ENCODE results near the gene CDK14. TPM values are rescaled to one million over a fixed set of nuclear protein-coding genes. Genes with fewer than 3 reads are reported as not detected.
A peak's percentile ranks its signal among the peaks of the same experiment; 100 is the strongest.
"Not testable (repeated sequence)": the region's sequence is repeated elsewhere in the genome, so short reads cannot be mapped to it uniquely, and the experiment has no call there.

CDK14 gene
- total and polyA plus RNA-seq, 2 donors (not counting 1 experiment from before 2014, with no cell fraction given) = 23.6 to 41.1 TPM

DNA sequence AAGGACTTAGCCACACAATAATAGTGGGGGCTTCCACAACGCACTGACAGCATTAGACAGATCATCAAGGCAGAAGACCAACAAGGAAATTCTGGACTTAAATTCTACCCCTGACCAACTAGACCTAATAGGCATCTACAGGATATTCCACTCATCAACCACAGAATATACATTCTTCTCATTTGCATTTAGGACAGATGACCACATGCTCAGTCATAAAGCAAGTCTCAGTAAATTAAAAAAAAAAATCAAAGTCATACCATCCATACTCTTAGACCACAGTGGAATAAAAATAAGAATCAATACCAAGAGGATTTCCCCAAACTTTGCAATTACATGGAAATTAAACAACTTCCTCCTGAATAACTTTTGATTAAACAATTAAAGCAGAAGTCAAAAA is 155.9 kb downstream of the CDK14 start:
- no peak overlapping the region for H3K4me2 ChIP-seq (ENCODE audit: extremely low read depth, insufficient read depth, low read length)
- no peaks in the 10 kb centered on the region for H3K27me3 ChIP-seq (ENCODE audit: control insufficient read depth, insufficient read depth, low read length)
- H3K9me3 ChIP-seq (ENCODE audit: control insufficient read depth, insufficient read depth, low read depth, low read length) = no peaks in the 10 kb centered on the region
- H2AFZ ChIP-seq (ENCODE audit: low read length) = no peak overlapping the region
- H3K9ac ChIP-seq (ENCODE audit: insufficient read depth, low read length) = no peak overlapping the region
- no peaks in the 10 kb centered on the region for H4K20me1 ChIP-seq (ENCODE audit: control insufficient read depth, extremely low read depth, insufficient read depth, low read length)
- H3K27ac ChIP-seq (ENCODE audit: insufficient read depth, low read length) = no peak overlapping the region
- H3K4me3 ChIP-seq (replicated peaks in 1 of 4; ENCODE audit: control extremely low read depth in 1 of 4, insufficient read depth in 1 of 4, low read depth in 3 of 4, low read length in 4 of 4) = no peak overlapping the region
- H3K4me1 ChIP-seq (ENCODE audit: control insufficient read depth, extremely low read depth, insufficient read depth, low read length) = no peaks in the 10 kb centered on the region
- no peak for TF ChIP-seq EZH2 (IDR thresholded peaks at IDR 0.05; ENCODE audit: low read length, missing control alignments)
- TF ChIP-seq, protein P1, sequence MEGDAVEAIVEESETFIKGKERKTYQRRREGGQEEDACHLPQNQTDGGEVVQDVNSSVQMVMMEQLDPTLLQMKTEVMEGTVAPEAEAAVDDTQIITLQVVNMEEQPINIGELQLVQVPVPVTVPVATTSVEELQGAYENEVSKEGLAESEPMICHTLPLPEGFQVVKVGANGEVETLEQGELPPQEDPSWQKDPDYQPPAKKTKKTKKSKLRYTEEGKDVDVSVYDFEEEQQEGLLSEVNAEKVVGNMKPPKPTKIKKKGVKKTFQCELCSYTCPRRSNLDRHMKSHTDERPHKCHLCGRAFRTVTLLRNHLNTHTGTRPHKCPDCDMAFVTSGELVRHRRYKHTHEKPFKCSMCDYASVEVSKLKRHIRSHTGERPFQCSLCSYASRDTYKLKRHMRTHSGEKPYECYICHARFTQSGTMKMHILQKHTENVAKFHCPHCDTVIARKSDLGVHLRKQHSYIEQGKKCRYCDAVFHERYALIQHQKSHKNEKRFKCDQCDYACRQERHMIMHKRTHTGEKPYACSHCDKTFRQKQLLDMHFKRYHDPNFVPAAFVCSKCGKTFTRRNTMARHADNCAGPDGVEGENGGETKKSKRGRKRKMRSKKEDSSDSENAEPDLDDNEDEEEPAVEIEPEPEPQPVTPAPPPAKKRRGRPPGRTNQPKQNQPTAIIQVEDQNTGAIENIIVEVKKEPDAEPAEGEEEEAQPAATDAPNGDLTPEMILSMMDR (conservative IDR thresholded peaks at IDR 0.05 in 1 of 2, IDR thresholded peaks at IDR 0.05 in 1 of 2; ENCODE audit: low read depth in 1 of 2, low read length in 2 of 2) = no peak
- peak in 1 of 2 donors; percentile 41 for DNase-seq (ENCODE audit: low read depth in 2 of 2)
- no peaks in the 10 kb centered on the region for H3K36me3 ChIP-seq (ENCODE audit: control insufficient read depth, insufficient read depth, low read length)
- H3K79me2 ChIP-seq (ENCODE audit: control insufficient read depth, insufficient read depth, low read length) = no peaks in the 10 kb centered on the region

DNA sequence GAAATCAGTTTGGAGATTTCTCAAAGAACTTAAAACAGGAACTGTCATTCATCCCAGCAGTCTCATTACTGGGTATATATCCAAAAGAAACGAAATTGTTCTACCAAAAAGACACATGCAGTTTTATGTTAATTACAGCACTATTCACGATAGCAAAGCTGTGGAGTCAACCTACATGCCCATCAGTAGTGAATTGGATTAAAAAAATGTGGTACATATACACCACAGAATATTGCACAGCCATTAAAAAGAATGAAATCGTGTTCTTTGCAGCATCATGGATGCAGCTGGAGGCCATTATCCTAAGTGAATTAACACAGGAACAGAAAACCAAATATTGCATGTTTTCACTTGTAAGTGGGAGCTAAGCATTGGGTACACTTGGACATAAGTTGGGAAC is 158.9 kb downstream of the CDK14 start:
- H3K4me3 ChIP-seq (replicated peaks in 1 of 4; ENCODE audit: control extremely low read depth in 1 of 4, insufficient read depth in 1 of 4, low read depth in 3 of 4, low read length in 4 of 4) = no peak overlapping the region
- no peak overlapping the region for H3K4me2 ChIP-seq (ENCODE audit: extremely low read depth, insufficient read depth, low read length)
- no peaks in the 10 kb centered on the region for H3K4me1 ChIP-seq (ENCODE audit: control insufficient read depth, extremely low read depth, insufficient read depth, low read length)
- H3K36me3 ChIP-seq (ENCODE audit: control insufficient read depth, insufficient read depth, low read length) = no peaks in the 10 kb centered on the region
- no peak overlapping the region for H2AFZ ChIP-seq (ENCODE audit: low read length)
- H3K27me3 ChIP-seq (ENCODE audit: control insufficient read depth, insufficient read depth, low read length) = no peaks in the 10 kb centered on the region
- no peak overlapping the region for H3K27ac ChIP-seq (ENCODE audit: insufficient read depth, low read length)
- no peaks in the 10 kb centered on the region for H4K20me1 ChIP-seq (ENCODE audit: control insufficient read depth, extremely low read depth, insufficient read depth, low read length)
- no peaks in the 10 kb centered on the region for H3K9me3 ChIP-seq (ENCODE audit: control insufficient read depth, insufficient read depth, low read depth, low read length)
- TF ChIP-seq, protein P1 (conservative IDR thresholded peaks at IDR 0.05 in 1 of 2, IDR thresholded peaks at IDR 0.05 in 1 of 2; ENCODE audit: low read depth in 1 of 2, low read length in 2 of 2) = no peak
- TF ChIP-seq EZH2 (IDR thresholded peaks at IDR 0.05; ENCODE audit: low read length, missing control alignments) = no peak
- DNase-seq (ENCODE audit: low read depth in 2 of 2) = no peak
- no peak overlapping the region for H3K9ac ChIP-seq (ENCODE audit: insufficient read depth, low read length)
- H3K79me2 ChIP-seq (ENCODE audit: control insufficient read depth, insufficient read depth, low read length) = no peaks in the 10 kb centered on the region

DNA sequence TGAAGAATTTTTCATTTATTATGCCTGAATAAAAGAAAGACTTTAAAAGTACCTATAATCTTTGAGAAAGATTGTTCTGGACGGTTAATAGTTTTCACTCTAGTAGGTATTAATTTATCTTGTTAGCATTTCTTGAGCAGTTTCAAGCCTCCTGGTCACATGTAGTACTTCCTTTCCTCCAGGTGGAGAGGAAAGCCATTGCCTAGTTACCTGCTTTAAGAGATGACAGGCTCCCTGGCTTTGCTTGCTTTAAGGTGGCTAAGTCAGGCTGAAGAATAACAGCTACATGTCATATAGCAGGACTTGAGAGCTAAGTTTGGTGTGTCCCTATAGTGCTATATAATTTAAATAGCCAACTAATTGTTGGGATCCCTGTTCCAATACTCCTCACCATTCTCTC is 160.2 kb downstream of the CDK14 start:
- H3K4me3 ChIP-seq (replicated peaks in 1 of 4; ENCODE audit: control extremely low read depth in 1 of 4, insufficient read depth in 1 of 4, low read depth in 3 of 4, low read length in 4 of 4) = no peak overlapping the region
- TF ChIP-seq, protein P1 (conservative IDR thresholded peaks at IDR 0.05 in 1 of 2, IDR thresholded peaks at IDR 0.05 in 1 of 2; ENCODE audit: low read depth in 1 of 2, low read length in 2 of 2) = no peak
- no peak for TF ChIP-seq EZH2 (IDR thresholded peaks at IDR 0.05; ENCODE audit: low read length, missing control alignments)
- no peak overlapping the region for H2AFZ ChIP-seq (ENCODE audit: low read length)
- H3K9me3 ChIP-seq (ENCODE audit: control insufficient read depth, insufficient read depth, low read depth, low read length) = no peaks in the 10 kb centered on the region
- H3K36me3 ChIP-seq (ENCODE audit: control insufficient read depth, insufficient read depth, low read length) = no peaks in the 10 kb centered on the region
- H3K4me1 ChIP-seq (ENCODE audit: control insufficient read depth, extremely low read depth, insufficient read depth, low read length) = no peaks in the 10 kb centered on the region
- H3K9ac ChIP-seq (ENCODE audit: insufficient read depth, low read length) = no peak overlapping the region
- no peaks in the 10 kb centered on the region for H3K79me2 ChIP-seq (ENCODE audit: control insufficient read depth, insufficient read depth, low read length)
- no peak overlapping the region for H3K27ac ChIP-seq (ENCODE audit: insufficient read depth, low read length)
- DNase-seq (ENCODE audit: low read depth in 2 of 2) = no peak
- no peaks in the 10 kb centered on the region for H3K27me3 ChIP-seq (ENCODE audit: control insufficient read depth, insufficient read depth, low read length)
- no peaks in the 10 kb centered on the region for H4K20me1 ChIP-seq (ENCODE audit: control insufficient read depth, extremely low read depth, insufficient read depth, low read length)
- no peak overlapping the region for H3K4me2 ChIP-seq (ENCODE audit: extremely low read depth, insufficient read depth, low read length)

DNA sequence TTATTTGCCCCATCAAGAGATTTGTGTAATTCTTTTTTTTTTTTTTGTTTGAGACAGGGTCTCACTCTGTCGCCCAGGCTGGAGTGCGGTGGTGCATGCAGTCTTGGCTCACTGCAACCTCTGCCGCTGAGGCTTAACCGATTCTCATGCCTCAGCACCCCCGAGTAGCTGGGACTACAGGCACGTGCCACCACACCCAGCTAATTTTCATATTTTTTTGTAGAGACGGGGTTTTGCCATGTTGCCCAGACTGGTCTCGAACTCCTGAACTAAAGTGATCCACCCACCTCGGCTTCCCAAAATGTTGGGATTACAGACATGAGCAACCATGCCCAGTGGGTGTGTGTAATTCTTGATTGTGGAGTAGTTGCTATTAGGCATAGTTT is 161.4 kb downstream of the CDK14 start:
- not testable (repeated sequence) for H3K4me3 ChIP-seq (replicated peaks in 1 of 4; ENCODE audit: control extremely low read depth in 1 of 4, insufficient read depth in 1 of 4, low read depth in 3 of 4, low read length in 4 of 4); H3K79me2 ChIP-seq (ENCODE audit: control insufficient read depth, insufficient read depth, low read length); H3K27me3 ChIP-seq (ENCODE audit: control insufficient read depth, insufficient read depth, low read length); H3K9ac ChIP-seq (ENCODE audit: insufficient read depth, low read length); H3K9me3 ChIP-seq (ENCODE audit: control insufficient read depth, insufficient read depth, low read depth, low read length); DNase-seq (ENCODE audit: low read depth in 2 of 2); H3K4me2 ChIP-seq (ENCODE audit: extremely low read depth, insufficient read depth, low read length); H4K20me1 ChIP-seq (ENCODE audit: control insufficient read depth, extremely low read depth, insufficient read depth, low read length); H3K27ac ChIP-seq (ENCODE audit: insufficient read depth, low read length); H3K36me3 ChIP-seq (ENCODE audit: control insufficient read depth, insufficient read depth, low read length); H2AFZ ChIP-seq (ENCODE audit: low read length); H3K4me1 ChIP-seq (ENCODE audit: control insufficient read depth, extremely low read depth, insufficient read depth, low read length)

Data from fibroblast of lung (primary cell).